Smooth muscle cell of the coronary artery (primary cell): ENCODE measurements around the gene CD3E. TPM values are rescaled to one million over a fixed set of nuclear protein-coding genes. Genes with fewer than 3 reads are reported as not detected.

Experiments used
- total RNA-seq: library from RNA; depleted of rRNA; stranded (reverse); fragments of >200 nt; gene quantifications from 2 replicates; pipeline ENCODE4 v1.2.3, GENCODE V29; 2014; ENCODE audit warnings: low replicate concordance

Gene CD3E
- not detected in 2 replicates for total RNA-seq

DNA sequence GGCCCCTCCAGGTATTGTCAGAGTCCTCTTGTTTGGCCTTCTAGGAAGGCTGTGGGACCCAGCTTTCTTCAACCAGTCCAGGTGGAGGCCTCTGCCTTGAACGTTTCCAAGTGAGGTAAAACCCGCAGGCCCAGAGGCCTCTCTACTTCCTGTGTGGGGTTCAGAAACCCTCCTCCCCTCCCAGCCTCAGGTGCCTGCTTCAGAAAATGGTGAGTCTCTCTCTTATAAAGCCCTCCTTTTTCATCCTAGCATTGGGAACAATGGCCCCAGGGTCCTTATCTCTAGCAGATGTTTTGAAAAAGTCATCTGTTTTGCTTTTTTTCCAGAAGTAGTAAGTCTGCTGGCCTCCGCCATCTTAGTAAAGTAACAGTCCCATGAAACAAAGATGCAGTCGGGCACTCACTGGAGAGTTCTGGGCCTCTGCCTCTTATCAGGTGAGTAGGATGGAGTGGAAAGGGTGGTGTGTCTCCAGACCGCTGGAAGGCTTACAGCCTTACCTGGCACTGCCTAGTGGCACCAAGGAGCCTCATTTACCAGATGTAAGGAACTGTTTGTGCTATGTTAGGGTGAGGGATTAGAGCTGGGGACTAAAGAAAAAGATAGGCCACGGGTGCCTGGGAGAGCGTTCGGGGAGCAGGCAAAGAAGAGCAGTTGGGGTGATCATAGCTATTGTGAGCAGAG is at the start of gene CD3E:
TSS of gene CD3E (plus strand) at position 163 of the 681 bp plus-strand sequence. CDS start at position 386, 223 bp downstream.

GRCh38 chr11:118263695-118264568 is 40.6 kb upstream of the CD3E start, which contains the start of gene MPZL2:
Gene MPZL2 (minus strand): TSS chr11:118264297. CDS start chr11:118264153, 144 bp downstream.

DNA sequence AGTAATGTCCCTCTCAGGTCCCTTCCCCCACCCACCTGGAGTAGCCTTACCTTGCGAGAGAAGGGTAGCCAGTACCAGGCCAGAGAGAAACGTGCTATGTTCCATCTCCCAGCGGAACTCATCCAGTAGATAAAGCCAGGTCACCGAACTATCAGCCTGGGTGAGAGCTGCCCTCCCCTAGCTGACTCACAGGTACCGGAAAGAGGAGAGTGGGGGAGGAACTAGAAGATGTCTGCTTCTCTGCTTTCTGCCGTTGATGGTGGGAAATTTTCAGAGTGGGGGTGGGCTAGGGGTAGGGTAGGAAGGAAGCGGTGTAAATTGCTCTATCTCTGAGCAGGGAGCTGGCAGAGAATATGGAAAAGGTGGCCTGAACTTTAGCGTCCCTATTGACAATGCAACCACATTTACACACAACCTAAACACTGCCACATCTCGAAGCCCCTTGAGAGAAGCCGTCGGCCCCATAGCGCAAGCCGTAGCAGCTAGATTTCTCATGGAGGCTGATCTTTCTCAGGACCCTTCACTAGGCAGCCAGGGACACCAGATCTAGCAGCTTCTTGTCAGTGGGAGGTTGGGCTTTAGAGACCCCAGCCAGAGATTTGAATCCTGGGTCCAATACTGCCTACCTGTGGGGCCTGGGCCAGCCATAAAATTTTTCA is 38.1 kb downstream of the CD3E start, which contains the start of gene CD3D:
TSS of gene CD3D (minus strand) at position 203 of the 659 bp plus-strand sequence. CDS start at position 105, 98 bp downstream.

GRCh38 chr11:118343981-118344515 is 39.5 kb downstream of the CD3E start, which contains the start of gene CD3G:
Gene CD3G (plus strand): TSS chr11:118344344. CDS start chr11:118344424, 80 bp downstream.

GRCh38 chr11:118359295-118359958 is 54.9 kb downstream of the CD3E start, which contains the start of gene UBE4A:
Gene UBE4A (plus strand): TSS chr11:118359600. CDS start chr11:118365081, 5,481 bp downstream.

Other genes with a start within 250 kb of the CD3E start
- not detected in 2 replicates for gene TMPRSS4, start 227.7 kb upstream of the CD3E start, total RNA-seq
- not detected in 2 replicates for gene SMIM35, start 217.8 kb upstream of the CD3E start, total RNA-seq
- not detected in 2 replicates for gene SCN4B, start 151.9 kb upstream of the CD3E start, total RNA-seq
- not detected in 2 replicates for gene SCN2B, start 128.1 kb upstream of the CD3E start, total RNA-seq
- gene JAML, start 79.7 kb upstream of the CD3E start, total RNA-seq, result not detected in 2 replicates
- 0.12 and 1.1 TPM in 2 replicates for gene MPZL3, start 52.4 kb upstream of the CD3E start, total RNA-seq
- 0.08 and 0.94 TPM in 2 replicates for gene MPZL2, start 40.4 kb upstream of the CD3E start, total RNA-seq
- not detected in 2 replicates for gene CD3D, start 38.0 kb downstream of the CD3E start, total RNA-seq
- gene CD3G, start 39.6 kb downstream of the CD3E start, total RNA-seq, result not detected in 2 replicates
- 13.3 and 26.5 TPM in 2 replicates for gene UBE4A, start 54.9 kb downstream of the CD3E start, total RNA-seq
- gene ATP5MG, start 96.9 kb downstream of the CD3E start, total RNA-seq, result 126 and 165 TPM in 2 replicates
- gene KMT2A, start 131.8 kb downstream of the CD3E start, total RNA-seq, result 12.3 and 14.9 TPM in 2 replicates
- 0.83 TPM in 1 of 2 replicates, not detected in the other for gene TTC36, start 222.7 kb downstream of the CD3E start, total RNA-seq
- 6.7 and 15.2 TPM in 2 replicates for gene TMEM25, start 226.5 kb downstream of the CD3E start, total RNA-seq